Stimulated activated CD4-positive, alpha-beta T cell treated with anti-CD3 and anti-CD28 coated beads, Interleukin-4, amount 100 ng/mL, for 24 hours (primary cell): ENCODE data around the gene NIPSNAP2.
A peak's percentile ranks its signal among the peaks of the same experiment; 100 is the strongest.
"Not testable (repeated sequence)": the region's sequence is repeated elsewhere in the genome, so short reads cannot be mapped to it uniquely, and the experiment has no call there.

ENCODE experiments used
- DNase-seq: peaks from one replicate; pipeline ENCODE4 v3.0.0-alpha.2; 2020

Gene NIPSNAP2

GRCh38 chr7:55977831-55978230 is 13.4 kb downstream of the NIPSNAP2 start:
- no peak for DNase-seq

DNA sequence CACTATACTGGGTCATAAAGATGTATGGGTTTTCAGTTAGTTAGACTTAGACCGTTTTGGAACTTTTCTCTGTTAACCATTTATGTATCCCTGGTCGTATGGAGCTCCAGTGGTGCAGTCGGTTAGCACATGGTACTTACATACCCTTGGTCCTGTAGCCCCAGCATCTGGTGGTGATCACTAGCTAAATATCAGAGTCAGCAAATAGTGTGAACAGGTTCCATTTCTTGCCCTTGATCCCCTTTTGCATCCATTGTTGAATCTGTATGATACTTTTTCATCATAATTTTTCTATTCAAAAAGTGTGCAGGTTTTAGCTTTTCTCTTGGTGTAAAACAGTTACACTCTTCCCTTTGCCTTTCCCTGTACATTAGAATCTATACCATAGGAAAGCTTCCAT is 15.9 kb downstream of the NIPSNAP2 start:
- no peak for DNase-seq

- no peak for DNase-seq
These were observed 19.2 kb downstream of the NIPSNAP2 start for GRCh38 chr7:55983537-55983936.

DNA sequence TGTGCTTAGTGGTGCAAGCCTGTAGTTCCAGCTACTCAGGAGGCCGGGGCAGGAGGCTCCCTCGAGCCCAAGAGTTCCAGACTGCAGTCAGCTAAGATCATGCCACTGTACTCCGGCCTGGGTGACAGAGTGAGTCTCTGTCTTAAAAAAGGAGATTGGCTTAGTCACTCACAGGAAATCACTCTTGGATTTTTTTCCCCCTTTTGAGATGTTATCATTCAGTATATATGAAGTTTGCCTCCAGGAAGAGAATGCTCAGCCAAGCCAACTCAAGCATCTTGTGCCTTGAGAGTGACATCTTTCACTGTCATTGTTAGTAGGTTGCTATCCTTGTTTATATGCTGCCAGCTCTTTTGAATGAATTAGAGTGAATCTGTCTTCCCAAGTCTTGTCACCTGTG is 28.0 kb downstream of the NIPSNAP2 start:
- no peak for DNase-seq

DNA sequence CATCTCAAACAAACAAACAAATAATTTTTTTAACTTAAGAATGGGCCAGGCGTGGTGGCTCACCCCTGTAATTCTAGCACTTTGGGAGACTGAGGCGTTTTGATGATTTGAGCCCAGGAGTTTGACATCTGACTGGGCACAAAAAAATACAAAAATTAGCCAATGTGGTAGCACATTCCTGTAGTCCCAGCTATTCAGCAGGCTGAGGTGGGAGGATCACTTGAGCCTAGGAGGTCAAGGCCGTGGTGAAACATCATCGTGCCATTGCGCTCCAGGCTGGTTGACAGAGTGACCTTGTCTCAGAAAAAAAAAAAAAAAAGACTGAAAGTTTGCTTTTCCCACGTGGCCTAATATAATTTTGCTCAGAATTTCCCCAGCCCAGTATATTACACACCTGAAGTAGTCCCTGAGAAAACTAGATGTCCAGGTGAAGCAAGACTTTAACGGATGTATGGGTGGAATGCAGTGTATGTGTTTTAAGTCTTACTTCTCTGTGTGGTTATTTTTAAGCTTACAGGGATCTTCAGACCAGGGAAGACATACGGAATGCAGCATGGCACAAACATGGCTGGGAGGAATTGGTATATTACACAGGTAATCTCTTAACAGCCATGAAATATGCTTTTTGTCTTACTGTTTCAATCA is 32.6 kb downstream of the NIPSNAP2 start:
- DNase-seq = no peak

GRCh38 chr7:56003749-56004148 is 39.4 kb downstream of the NIPSNAP2 start:
- no peak for DNase-seq

GRCh38 chr7:56007167-56007652 is 42.8 kb downstream of the NIPSNAP2 start:
- DNase-seq = no peak

DNA sequence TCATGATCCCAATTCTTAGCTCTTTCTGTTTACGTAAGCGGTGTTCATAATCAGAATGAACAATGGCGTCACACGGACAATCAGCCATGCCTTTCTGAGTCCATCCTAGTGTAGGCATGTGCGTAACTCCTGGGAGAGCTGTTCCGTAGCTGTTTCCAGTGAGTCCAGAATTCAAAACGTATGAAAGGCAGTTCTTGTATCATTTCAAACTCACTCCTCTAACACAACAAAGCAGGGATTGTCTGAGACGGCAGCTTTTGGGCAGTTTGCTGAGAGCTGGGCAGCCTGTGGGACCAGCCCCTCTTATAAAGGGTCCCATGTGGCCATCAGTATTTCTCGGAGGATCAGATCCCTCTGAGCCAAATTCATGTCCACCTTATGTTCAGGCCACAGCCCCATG is 43.5 kb downstream of the NIPSNAP2 start:
- no peak for DNase-seq

DNA sequence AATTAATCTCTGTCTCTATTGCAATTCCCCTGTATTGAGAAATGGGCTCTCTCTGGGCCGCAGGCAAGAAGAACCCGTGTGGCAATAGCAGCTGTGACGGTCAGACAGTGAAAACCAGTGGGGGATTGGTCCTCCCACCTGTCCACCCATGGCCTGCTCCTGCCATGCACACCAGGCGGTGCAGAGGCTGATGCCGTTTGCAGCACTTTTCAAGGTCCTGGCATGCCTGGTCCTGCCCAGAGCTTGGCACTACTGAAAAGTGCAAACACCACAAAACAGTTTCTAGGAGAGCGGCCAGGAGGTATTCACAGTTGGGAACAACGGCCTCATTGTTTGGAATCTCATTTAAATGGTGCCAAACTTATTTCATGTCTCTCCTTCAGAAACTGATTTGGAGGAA is 45.3 kb downstream of the NIPSNAP2 start:
- no peak for DNase-seq

DNA sequence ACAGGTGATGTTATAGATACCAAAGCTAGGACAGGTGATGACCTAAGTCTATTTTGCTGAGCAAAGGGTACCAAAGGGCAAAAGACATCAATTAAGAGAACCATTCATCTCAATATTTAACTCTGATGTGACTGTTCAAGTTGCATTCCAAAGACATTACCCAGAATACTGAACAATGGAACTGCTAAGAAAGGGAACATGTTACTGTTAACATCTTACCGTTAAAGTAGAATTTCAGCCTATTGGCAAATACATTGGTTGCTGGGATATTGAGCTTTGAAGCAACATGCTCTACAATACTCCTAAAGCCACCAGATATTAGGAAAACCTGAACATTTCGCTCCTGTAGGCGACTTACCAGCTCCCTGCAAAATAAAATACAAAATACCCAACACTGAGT is 52.6 kb downstream of the NIPSNAP2 start:
- not testable (repeated sequence) for DNase-seq

DNA sequence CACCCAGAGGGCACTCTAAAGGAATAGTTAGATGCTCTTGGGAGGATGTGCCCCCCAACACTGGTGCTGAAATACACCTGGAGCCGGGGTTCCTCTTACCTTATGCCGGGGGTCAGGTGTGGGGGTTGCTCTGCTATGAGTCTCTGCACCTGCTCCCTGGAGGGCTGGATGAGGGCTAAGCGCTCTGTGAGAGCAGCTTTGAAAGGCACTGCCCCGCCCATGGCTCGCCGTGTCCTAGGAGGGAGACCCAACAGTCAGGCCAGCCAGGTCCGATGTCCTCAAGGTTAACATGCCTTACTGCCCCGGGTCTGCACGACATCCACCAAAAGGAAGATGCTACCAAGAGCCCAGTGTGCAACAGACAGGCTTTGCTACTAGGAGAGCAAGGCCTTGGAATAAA is 55.1 kb downstream of the NIPSNAP2 start:
- no peak for DNase-seq

GRCh38 chr7:56023500-56023899 is 59.1 kb downstream of the NIPSNAP2 start:
- no peak for DNase-seq

DNA sequence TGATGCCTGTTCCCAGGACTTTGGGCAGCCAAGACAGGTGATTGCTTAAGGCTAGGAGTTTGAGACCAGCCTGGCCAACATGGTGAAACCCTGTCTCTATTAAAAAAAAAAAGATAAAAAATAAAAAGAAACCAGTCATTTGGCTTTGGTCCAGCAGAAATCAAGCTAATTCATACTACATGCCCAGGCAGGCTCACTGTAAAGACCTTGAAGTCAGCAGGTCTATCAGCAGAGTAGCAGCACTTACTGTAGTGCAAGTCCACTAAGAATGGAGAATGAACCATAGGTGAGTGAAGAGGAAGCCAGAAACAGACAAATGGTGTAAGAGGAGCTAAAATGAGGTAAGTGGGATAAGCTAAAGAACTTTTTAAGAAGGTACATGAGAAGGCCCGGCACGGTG is 62.2 kb downstream of the NIPSNAP2 start:
- DNase-seq = no peak

DNA sequence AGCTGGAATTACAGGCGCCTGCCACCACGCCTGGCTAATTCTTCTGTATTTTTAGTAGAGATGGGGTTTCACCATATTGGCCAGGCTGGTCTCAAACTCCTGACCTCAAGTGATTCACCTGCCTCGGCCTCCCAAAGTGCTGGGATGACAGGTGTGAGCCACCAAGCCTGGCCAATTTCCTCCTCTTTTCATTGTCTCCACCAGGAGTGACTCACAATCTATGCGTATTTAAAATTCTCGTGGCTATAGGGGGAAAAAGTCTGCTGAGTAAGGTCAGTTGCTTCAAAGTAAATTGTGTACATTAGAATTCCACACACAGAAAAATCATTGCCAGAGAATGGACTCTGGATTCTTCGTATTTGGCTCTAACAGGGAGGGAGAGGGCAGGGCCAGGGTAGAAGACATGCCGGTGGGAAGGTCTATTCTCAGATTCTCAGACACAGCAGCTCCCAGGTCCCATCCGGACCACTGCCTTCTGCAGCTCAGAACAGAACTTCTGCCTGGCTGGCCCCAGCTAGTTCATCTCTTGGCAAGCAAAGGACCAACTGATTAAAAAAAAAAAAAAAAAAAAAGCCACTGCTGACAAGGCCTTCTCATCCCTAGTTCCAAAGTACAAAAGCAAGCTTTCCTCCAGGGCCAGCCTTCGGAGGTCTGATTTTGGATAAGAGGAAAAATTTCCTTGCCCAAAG is 64.7 kb downstream of the NIPSNAP2 start:
- no peak for DNase-seq

GRCh38 chr7:56030340-56030739 is 66.0 kb downstream of the NIPSNAP2 start:
- no peak for DNase-seq

GRCh38 chr7:56031556-56031955 is 67.2 kb downstream of the NIPSNAP2 start:
- DNase-seq = not testable (repeated sequence)

DNA sequence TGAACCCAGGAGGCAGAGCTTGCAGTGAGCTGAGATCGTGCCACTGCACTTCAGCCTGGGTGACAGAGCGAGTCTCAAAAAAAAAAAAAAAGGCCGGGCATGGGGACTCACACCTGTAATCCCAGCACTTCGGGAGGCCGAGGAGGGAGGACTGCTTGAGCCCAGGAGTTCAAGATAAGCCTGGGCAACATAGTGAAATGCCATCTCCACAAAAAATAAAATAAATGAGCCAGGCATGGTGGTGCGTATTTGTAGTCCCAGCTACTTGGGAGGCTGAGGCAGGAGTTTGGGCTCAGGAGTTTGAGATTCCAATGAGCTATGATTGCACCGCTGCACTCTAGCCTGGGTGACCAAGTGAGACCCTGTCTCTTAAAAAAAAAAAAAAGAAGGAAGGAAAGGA is 68.2 kb downstream of the NIPSNAP2 start:
- DNase-seq = not testable (repeated sequence)

- DNase-seq = peak; percentile 61
These were observed 69.5 kb downstream of the NIPSNAP2 start for GRCh38 chr7:56033671-56034432.

GRCh38 chr7:56040730-56041129 is 76.3 kb downstream of the NIPSNAP2 start:
- DNase-seq = no peak

GRCh38 chr7:56045758-56046157 is 81.4 kb downstream of the NIPSNAP2 start:
- not testable (repeated sequence) for DNase-seq

DNA sequence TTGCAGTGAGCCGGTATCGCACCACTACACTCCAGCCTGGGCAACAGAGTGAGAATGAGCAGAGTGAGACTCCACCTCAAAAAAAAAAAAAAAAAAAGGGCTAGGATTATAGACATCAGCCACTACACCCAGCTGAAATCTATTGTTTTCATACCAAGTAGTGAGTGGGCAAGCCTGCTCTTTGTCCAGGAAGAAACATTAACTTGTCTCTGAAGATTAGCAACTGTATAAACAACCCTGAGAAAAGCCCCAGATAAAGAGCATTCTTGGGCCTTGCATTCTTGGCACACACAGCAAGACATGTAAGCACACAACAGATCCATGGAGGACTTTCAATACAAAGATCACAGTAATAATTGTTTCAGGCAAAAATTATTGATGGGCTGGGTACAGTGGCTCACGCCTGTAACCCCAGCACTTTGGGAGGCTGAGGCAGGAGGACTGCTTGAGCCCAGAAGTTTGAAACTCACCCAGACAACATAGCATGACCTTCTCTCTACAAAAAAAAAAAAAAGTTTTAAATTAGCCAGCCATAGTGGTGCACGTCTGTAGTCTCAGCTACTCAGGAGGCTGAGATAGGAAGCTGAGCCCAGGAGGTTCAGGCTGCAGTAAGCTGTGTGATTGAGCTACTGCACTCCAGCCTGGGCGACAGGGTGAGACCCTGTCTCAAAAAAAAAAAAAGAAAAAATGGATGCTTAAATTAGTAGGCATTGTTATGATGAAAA is 82.5 kb downstream of the NIPSNAP2 start:
- no peak for DNase-seq

DNA sequence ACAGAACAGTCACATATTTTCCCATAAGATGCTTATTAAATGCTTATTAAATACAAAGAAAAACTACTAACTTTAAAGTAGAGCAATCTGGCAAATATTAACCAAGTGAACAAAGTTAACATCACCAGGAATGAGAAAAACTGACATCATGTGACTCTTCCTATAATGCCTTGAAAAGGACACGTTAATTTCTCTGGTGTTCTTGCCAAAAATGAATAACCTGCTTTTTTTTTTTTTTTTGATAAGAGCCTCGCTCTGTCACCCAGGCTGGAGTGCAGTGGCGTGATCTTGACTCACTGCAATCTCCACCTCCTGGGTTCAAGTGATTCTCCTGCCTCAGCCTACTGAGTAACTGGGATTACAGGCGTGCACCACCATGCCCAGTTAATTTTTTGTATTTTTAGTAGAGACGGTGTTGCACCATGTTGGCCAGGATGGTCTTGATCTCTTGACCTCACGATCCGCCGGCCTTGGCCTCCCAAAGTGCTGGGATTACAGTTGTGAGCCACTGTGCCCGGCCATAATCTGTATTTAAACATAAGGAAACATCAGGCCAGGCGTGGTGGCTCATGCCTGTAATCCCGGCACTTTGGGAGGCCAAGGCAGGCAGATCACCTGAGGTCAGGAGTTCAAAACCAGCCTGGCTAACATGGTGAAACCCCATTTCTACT is 83.2 kb downstream of the NIPSNAP2 start:
- not testable (repeated sequence) for DNase-seq

- no peak for DNase-seq
These were observed 83.9 kb downstream of the NIPSNAP2 start for GRCh38 chr7:56048245-56048644.
